Natural killer cell treated with Interleukin-12 subunit alpha and Interleukin-12 subunit beta and Interleukin-15 and Interleukin-18, amount 100 ng/mL, for 72 hours (primary cell): ENCODE measurements around the gene FRS2. TPM values are rescaled to one million over a fixed set of nuclear protein-coding genes. Genes with fewer than 3 reads are reported as not detected.
A peak's percentile ranks its signal among the peaks of the same experiment; 100 is the strongest.

Experiments used
- ATAC-seq, 2 donors: fragments of 150-1000 bp; cut with Tn5 transposase in 1 of 2; sonication (Bioruptor Pico), chemical (Tn5 transposase) in 1 of 2; 2 replicates each; pipeline ENCODE4 v1.10.0; 2021
- DNase-seq: peaks from one replicate; pipeline ENCODE4 v3.0.0; 2022; ENCODE audit warnings: low spot score
- H3K27ac Mint-ChIP-seq, 2 donors: 1 replicate in 1 of 2; 2 replicates in 1 of 2; pipeline ENCODE4 v1.8.0; 2022; ENCODE audit warnings: mixed read lengths in 2 of 2, mild to moderate bottlenecking in 1 of 2, moderate library complexity in 1 of 2
- H3K27me3 Mint-ChIP-seq, 2 donors: 1 replicate in 1 of 2; 2 replicates in 1 of 2; pipeline ENCODE4 v1.8.0; 2022; ENCODE audit warnings: mixed read lengths in 2 of 2
- H3K36me3 Mint-ChIP-seq: one replicate; pipeline ENCODE4 v1.8.0; 2022; ENCODE audit warnings: mixed read lengths
- H3K4me1 Mint-ChIP-seq, 2 donors: 1 replicate in 1 of 2; 2 replicates in 1 of 2; pipeline ENCODE4 v1.8.0; 2022; ENCODE audit warnings: low read depth in 2 of 2, mixed read lengths in 2 of 2, mild to moderate bottlenecking in 1 of 2
- H3K4me3 Mint-ChIP-seq: one replicate; pipeline ENCODE4 v1.8.0; 2022; ENCODE audit warnings: mixed read lengths
- H3K9me3 Mint-ChIP-seq: 2 replicates; pipeline ENCODE4 v1.8.0; 2022; ENCODE audit warnings: mixed read lengths
- total RNA-seq, 2 donors: library from RNA; stranded (reverse); gene quantifications; one replicate each; pipeline ENCODE4 v1.2.3, GENCODE V29; 2022

Gene FRS2
- total RNA-seq, 2 donors from 2014 or later, result 15.2 to 17.6 TPM

GRCh38 chr12:69473262-69473661, 3.1 kb downstream of the FRS2 start:
- Mint-ChIP-seq H3K36me3 (no peaks in the 10 kb centered on the region), H3K27me3 (no peaks in the 10 kb centered on the region), H3K9me3 (no peaks in the 10 kb centered on the region), H3K4me3 (no peak overlapping the region), H3K27ac (no peak overlapping the region), H3K4me1 (peaks cover 33 to 47% of the 10 kb centered on the region in 2 donors)
- DNase-seq, result no peak
- ATAC-seq, result no peak

- Mint-ChIP-seq H3K36me3 (no peaks in the 10 kb centered on the region), H3K4me1 (peaks cover 36 to 48% of the 10 kb centered on the region in 2 donors), H3K27ac (no peak overlapping the region)
Observed at GRCh38 chr12:69474456-69474855, 4.3 kb downstream of the FRS2 start.

GRCh38 chr12:69475237-69475975, 5.2 kb downstream of the FRS2 start:
- no peaks in the 10 kb centered on the region for H3K36me3 Mint-ChIP-seq
- H3K27ac Mint-ChIP-seq, result no peak overlapping the region

More at GRCh38 chr12:69474456-69474855, 4.3 kb downstream of the FRS2 start:
- Mint-ChIP-seq H3K4me3 (no peak overlapping the region), H3K27me3 (no peaks in the 10 kb centered on the region), H3K9me3 (no peaks in the 10 kb centered on the region)
- no peak for ATAC-seq
- DNase-seq, result no peak

GRCh38 chr12:69476276-69477017, 6.3 kb downstream of the FRS2 start:
- H3K4me1 Mint-ChIP-seq, result peaks cover 38 to 57% of the 10 kb centered on the region in 2 donors
- no peak overlapping the region for H3K27ac Mint-ChIP-seq
- H3K4me3 Mint-ChIP-seq, result no peak overlapping the region

More at GRCh38 chr12:69475237-69475975, 5.2 kb downstream of the FRS2 start:
- Mint-ChIP-seq H3K4me3 (no peak overlapping the region), H3K4me1 (peaks cover 43 to 57% of the 10 kb centered on the region in 2 donors), H3K27me3 (no peaks in the 10 kb centered on the region), H3K9me3 (no peaks in the 10 kb centered on the region)
- no peak for DNase-seq
- no peak for ATAC-seq

GRCh38 chr12:69479675-69480074, 9.5 kb downstream of the FRS2 start:
- H3K27me3 Mint-ChIP-seq, result no peaks in the 10 kb centered on the region
- no peaks in the 10 kb centered on the region for H3K36me3 Mint-ChIP-seq
- no peak overlapping the region for H3K4me3 Mint-ChIP-seq
- no peaks in the 10 kb centered on the region for H3K9me3 Mint-ChIP-seq
- no peak overlapping the region for H3K27ac Mint-ChIP-seq
- ATAC-seq, result no peak
- peaks cover 28 to 38% of the 10 kb centered on the region in 2 donors for H3K4me1 Mint-ChIP-seq
- DNase-seq, result no peak

More at GRCh38 chr12:69476276-69477017, 6.3 kb downstream of the FRS2 start:
- ATAC-seq (no peak), DNase-seq (no peak)
- no peaks in the 10 kb centered on the region for H3K9me3 Mint-ChIP-seq
- H3K27me3 Mint-ChIP-seq, result no peaks in the 10 kb centered on the region
- H3K36me3 Mint-ChIP-seq, result no peaks in the 10 kb centered on the region

GRCh38 chr12:69480698-69481097, 10.5 kb downstream of the FRS2 start:
- Mint-ChIP-seq H3K27me3 (no peaks in the 10 kb centered on the region), H3K36me3 (no peaks in the 10 kb centered on the region), H3K4me3 (no peak overlapping the region), H3K27ac (no peak overlapping the region), H3K4me1 (peaks cover 24 to 31% of the 10 kb centered on the region in 2 donors), H3K9me3 (no peaks in the 10 kb centered on the region)
- no peak for ATAC-seq
- no peak for DNase-seq

GRCh38 chr12:69481133-69481532, 10.9 kb downstream of the FRS2 start:
- H3K4me3 Mint-ChIP-seq, result no peak overlapping the region
- H3K9me3 Mint-ChIP-seq, result no peaks in the 10 kb centered on the region
- no peaks in the 10 kb centered on the region for H3K27me3 Mint-ChIP-seq
- DNase-seq, result no peak
- H3K27ac Mint-ChIP-seq, result no peak overlapping the region
- no peaks in the 10 kb centered on the region for H3K36me3 Mint-ChIP-seq
- H3K4me1 Mint-ChIP-seq, result peaks cover 23 to 27% of the 10 kb centered on the region in 2 donors
- no peak for ATAC-seq

- ATAC-seq (no peak), DNase-seq (no peak)
- Mint-ChIP-seq H3K27ac (no peak overlapping the region), H3K4me1 (peaks cover 30 to 43% of the 10 kb centered on the region in 2 donors), H3K4me3 (no peak overlapping the region), H3K9me3 (no peaks in the 10 kb centered on the region), H3K36me3 (peaks cover 12% of the 10 kb centered on the region), H3K27me3 (no peaks in the 10 kb centered on the region)
Observed at GRCh38 chr12:69483700-69484099, 13.5 kb downstream of the FRS2 start.

GRCh38 chr12:69484428-69484827, 14.2 kb downstream of the FRS2 start:
- DNase-seq (no peak), ATAC-seq (no peak)
- Mint-ChIP-seq H3K27ac (no peak overlapping the region), H3K27me3 (no peaks in the 10 kb centered on the region), H3K9me3 (no peaks in the 10 kb centered on the region), H3K4me1 (peaks cover 27 to 43% of the 10 kb centered on the region in 2 donors), H3K36me3 (peaks cover 12% of the 10 kb centered on the region), H3K4me3 (no peak overlapping the region)

- Mint-ChIP-seq H3K4me3 (no peak overlapping the region), H3K27ac (no peak overlapping the region), H3K27me3 (no peaks in the 10 kb centered on the region), H3K9me3 (no peaks in the 10 kb centered on the region), H3K36me3 (peaks cover 12% of the 10 kb centered on the region), H3K4me1 (peaks cover 21 to 26% of the 10 kb centered on the region in 2 donors)
- ATAC-seq (no peak), DNase-seq (no peak)
Observed at GRCh38 chr12:69490920-69491643, 20.9 kb downstream of the FRS2 start.

- Mint-ChIP-seq H3K4me1 (peaks cover 22 to 23% of the 10 kb centered on the region in 2 donors), H3K4me3 (no peak overlapping the region), H3K9me3 (no peaks in the 10 kb centered on the region), H3K27ac (no peak overlapping the region), H3K36me3 (peaks cover 2% of the 10 kb centered on the region), H3K27me3 (no peaks in the 10 kb centered on the region)
- ATAC-seq (no peak), DNase-seq (no peak)
Observed at GRCh38 chr12:69492739-69493138, 22.6 kb downstream of the FRS2 start.

- Mint-ChIP-seq H3K9me3 (no peaks in the 10 kb centered on the region), H3K36me3 (no peaks in the 10 kb centered on the region), H3K27ac (no peak overlapping the region), H3K4me1 (peaks cover 37 to 39% of the 10 kb centered on the region in 2 donors), H3K4me3 (no peak overlapping the region), H3K27me3 (no peaks in the 10 kb centered on the region)
- no peak for DNase-seq
- no peak for ATAC-seq
Observed at GRCh38 chr12:69495071-69495470, 24.9 kb downstream of the FRS2 start.

GRCh38 chr12:69497308-69498026, 27.3 kb downstream of the FRS2 start:
- Mint-ChIP-seq H3K9me3 (no peaks in the 10 kb centered on the region), H3K27ac (peak overlapping the region; percentile 39 to 60), H3K27me3 (no peaks in the 10 kb centered on the region), H3K4me1 (peaks cover 38 to 45% of the 10 kb centered on the region in 2 donors), H3K4me3 (peak overlapping the region; percentile 50), H3K36me3 (no peaks in the 10 kb centered on the region)
- peak; percentile 56 to 67 for ATAC-seq
- DNase-seq, result no peak
